ENCODE data around the gene NSG2.

NSG2 gene

DNA sequence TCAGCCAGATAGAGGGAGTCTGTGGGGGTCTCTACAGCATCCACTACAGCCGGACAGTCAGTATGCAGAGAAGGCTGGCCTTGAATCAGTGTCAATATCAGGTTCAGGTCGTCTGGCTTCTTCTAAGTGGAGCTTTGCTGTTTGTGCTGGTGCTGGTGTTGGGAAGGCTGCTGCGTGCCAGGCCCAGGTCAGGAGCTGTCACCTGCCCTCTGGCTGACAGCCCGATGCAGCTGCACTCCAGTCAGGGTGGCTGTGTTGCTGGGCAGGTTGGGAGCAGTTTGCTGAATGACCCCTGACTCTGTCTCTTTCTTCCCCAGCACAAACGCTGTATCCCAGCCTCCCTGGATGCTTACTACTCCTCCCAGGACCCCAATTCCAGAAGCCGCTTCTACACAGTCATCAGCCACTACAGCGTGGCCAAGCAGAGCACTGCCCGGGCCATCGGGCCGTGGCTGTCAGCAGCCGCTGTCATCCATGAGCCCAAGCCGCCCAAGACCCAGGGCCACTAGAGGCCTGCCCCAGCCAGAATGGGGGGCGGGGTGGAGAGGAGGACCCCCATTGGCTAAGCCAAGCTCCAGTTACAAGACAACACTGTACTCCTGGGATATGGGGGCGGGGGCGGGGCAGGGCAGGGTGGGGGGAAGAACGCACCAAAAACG lies 61.6 kb downstream of the NSG2 start:
- Mint-ChIP-seq H3K4me1 (ENCODE audit: low read depth) (no peaks in the 10 kb centered on the region), H3K27me3 (no peaks in the 10 kb centered on the region), H3K9me3 (ENCODE audit: low read depth) (no peaks in the 10 kb centered on the region), H3K4me3 (no peak overlapping the region), H3K36me3 (no peaks in the 10 kb centered on the region), H3K27ac (no peak overlapping the region)

DNA sequence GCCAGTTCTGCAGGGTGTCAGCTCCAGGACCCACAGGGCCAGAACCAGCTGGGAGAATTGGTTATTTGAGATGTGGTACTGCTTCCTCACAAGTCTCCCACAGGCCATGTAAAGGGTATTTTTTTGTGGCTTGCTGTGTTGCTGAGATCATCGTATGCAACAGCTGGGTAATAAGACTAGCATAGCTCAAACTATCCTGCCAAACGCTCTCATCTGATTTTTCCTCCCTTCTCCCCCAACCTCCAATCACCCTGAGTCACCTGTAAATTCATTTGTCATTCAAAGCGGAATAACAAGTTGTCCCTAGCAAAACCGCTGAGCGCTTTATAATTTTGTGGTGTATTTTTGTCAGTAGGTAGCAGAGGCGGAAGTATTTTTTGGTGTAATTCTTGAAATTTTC lies 63.2 kb downstream of the NSG2 start:
- Mint-ChIP-seq H3K4me3 (no peak overlapping the region), H3K36me3 (no peaks in the 10 kb centered on the region), H3K9me3 (ENCODE audit: low read depth) (no peaks in the 10 kb centered on the region), H3K4me1 (ENCODE audit: low read depth) (no peaks in the 10 kb centered on the region), H3K27me3 (no peaks in the 10 kb centered on the region), H3K27ac (no peak overlapping the region)

DNA sequence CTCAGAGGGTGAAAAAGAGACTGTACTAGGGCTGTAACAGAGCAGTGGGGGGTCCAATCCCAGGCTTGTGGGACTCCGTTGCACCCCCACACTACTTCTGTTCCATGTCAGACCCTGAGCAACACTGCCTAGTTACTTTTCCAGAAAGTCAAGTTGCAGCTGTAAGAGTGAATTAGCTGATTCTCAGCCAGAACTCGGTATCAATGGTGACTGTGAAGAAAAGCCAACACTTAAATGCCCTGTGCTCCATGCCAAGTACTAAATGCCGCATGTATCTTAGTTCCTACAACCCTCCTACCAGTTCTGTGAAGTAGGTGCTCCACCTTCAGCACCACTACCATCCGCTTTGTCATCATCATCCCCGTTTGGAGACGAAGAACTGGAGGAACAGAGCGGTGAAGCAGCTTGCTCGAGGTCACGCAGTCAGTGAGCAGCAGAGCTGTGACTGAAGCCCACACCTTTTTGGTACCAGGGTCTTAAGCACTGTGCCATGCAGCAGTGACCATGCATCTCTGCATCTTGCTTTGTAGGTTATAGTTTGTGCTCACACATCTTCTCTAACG lies 64.3 kb downstream of the NSG2 start:
- Mint-ChIP-seq H3K36me3 (no peaks in the 10 kb centered on the region), H3K27ac (no peak overlapping the region), H3K9me3 (ENCODE audit: low read depth) (no peaks in the 10 kb centered on the region), H3K4me1 (ENCODE audit: low read depth) (no peaks in the 10 kb centered on the region), H3K4me3 (no peak overlapping the region), H3K27me3 (peaks cover 4% of the 10 kb centered on the region)

DNA sequence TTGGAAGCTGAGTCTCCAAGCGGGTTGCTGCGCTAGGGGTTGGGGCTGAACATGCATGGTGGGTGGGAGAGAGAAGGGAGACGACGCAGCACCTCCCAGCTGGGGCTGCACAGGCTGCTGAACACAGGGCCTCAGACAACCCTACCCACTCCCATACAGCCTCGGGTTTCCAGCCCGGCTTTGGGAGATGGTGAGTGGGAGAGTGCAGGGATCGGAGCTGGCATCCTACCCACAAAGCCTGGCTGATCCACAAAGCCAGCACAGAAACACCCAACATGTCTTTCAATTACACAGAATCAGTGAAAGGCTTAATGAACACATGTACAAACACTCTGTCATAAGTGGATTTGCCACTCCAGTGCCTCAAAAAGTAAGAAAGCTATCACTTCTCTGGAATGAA lies 64.8 kb downstream of the NSG2 start:
- Mint-ChIP-seq H3K27me3 (peaks cover 5% of the 10 kb centered on the region), H3K27ac (no peak overlapping the region), H3K4me3 (no peak overlapping the region), H3K9me3 (ENCODE audit: low read depth) (no peaks in the 10 kb centered on the region), H3K4me1 (ENCODE audit: low read depth) (no peaks in the 10 kb centered on the region), H3K36me3 (no peaks in the 10 kb centered on the region)

DNA sequence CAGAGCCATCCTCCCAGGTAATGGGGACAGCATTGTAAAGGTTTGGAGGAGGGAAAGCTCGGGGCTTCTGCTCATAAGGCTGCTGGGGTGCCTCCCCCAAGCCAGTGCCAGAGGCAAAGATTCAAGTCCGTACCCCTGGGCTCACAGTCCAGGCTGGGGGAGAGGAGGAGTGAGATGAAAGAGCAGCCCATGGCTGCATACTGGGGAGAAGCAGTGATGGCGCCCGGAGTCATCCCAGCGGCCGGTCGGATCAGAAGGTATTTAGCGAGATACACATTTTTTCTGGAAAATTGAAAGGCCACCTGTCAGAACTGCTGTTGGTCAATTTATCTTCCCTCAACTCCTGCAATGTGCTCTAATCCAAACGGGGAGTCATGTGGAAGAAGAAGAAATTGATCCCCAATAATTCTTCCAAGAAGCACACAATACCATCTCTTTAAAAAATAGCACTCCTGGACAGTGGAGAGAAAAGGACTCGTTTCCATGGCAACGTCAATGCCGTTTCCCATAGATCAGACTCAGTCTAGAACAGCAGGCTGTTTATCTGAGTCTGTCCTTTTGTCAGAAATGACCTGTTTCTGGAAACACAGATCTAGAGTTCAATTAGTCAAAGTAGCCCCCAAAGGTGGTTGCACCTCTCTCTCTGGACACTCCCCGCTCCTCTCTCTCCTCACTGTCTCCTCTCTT lies 65.9 kb downstream of the NSG2 start:
- Mint-ChIP-seq H3K27ac (no peak overlapping the region), H3K4me1 (ENCODE audit: low read depth) (no peaks in the 10 kb centered on the region), H3K4me3 (no peak overlapping the region), H3K36me3 (no peaks in the 10 kb centered on the region), H3K27me3 (peaks cover 5% of the 10 kb centered on the region), H3K9me3 (ENCODE audit: low read depth) (no peaks in the 10 kb centered on the region)

DNA sequence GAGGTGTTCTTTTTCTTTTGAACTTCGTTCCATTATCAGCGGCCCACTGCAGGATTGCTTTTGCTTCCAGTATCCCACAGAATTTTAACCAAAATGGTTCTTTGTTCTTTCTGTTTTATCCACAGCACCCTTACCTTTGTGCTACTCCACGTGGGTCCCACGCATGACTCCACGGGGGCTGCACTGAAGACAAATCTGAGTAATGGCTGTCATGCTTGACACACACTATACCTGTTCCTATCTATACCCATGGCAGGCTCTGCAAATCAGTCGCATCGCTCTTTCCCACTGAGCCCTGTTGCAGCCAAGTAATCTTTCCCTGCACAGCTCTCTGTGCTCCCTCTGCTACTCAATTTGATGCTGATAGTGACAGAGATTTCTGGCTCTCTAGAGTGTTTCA lies 69.7 kb downstream of the NSG2 start:
- Mint-ChIP-seq H3K27me3 (peaks cover 5% of the 10 kb centered on the region), H3K9me3 (ENCODE audit: low read depth) (no peaks in the 10 kb centered on the region), H3K27ac (no peak overlapping the region), H3K36me3 (no peaks in the 10 kb centered on the region), H3K4me3 (no peak overlapping the region), H3K4me1 (ENCODE audit: low read depth) (no peaks in the 10 kb centered on the region)

DNA sequence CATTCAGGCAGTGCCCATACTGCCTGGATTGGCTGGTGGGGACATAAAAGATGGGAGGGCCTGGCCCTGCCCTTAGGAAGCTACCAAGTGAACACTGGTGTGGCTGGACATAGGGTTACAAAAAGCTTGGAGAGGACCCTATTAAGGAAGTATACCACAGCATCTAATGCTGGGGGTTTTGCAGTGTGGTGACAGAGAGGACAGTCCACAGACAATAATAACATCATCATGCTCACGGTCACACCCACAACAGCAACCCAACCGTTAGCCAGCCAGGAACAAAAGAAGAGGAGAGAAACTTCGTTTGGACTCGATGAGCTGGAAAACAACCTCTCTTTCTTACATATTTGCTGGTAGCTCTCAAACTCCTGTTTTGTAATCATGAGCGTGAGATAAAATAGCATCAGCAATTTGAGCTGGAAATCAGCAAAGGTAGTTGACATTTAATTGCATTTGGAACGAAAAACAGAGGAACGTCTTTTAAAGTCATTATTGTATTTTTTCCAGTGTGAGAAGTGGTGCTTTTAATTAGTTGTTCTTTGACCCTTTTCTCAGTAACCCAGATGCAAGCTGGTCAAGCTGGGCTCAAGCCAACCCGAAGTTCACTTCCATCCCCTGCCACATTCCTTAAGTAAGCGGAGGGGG lies 73.4 kb downstream of the NSG2 start:
- Mint-ChIP-seq H3K27me3 (peaks cover 4% of the 10 kb centered on the region), H3K4me1 (ENCODE audit: low read depth) (no peaks in the 10 kb centered on the region), H3K4me3 (no peak overlapping the region), H3K36me3 (no peaks in the 10 kb centered on the region), H3K9me3 (ENCODE audit: low read depth) (no peaks in the 10 kb centered on the region), H3K27ac (no peak overlapping the region)

DNA sequence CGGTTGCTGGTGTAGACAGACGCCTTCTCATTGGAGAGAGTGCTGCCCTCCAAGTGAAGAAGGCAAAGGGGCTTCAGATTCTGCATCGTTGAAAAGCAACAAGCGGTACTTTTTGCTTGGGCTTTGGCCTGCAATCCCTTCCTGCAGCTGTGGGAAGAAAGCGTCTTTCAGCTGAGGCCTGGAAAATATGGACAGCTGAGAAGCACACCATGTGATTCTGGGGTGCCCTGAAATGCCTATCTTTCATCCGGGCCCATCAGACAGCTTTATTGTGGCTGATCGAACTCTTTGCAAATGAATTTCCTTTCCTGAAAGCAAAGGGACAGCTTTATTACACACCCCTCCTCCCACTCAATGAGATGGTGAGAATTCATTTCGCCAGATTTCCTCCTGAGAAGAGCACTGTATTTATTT lies 74.0 kb downstream of the NSG2 start:
- H3K4me1 Mint-ChIP-seq (ENCODE audit: low read depth) = no peaks in the 10 kb centered on the region
- no peaks in the 10 kb centered on the region for H3K9me3 Mint-ChIP-seq (ENCODE audit: low read depth)
- H3K36me3 Mint-ChIP-seq = no peaks in the 10 kb centered on the region
- no peak overlapping the region for H3K4me3 Mint-ChIP-seq
- peaks cover 3% of the 10 kb centered on the region for H3K27me3 Mint-ChIP-seq
- no peak overlapping the region for H3K27ac Mint-ChIP-seq

DNA sequence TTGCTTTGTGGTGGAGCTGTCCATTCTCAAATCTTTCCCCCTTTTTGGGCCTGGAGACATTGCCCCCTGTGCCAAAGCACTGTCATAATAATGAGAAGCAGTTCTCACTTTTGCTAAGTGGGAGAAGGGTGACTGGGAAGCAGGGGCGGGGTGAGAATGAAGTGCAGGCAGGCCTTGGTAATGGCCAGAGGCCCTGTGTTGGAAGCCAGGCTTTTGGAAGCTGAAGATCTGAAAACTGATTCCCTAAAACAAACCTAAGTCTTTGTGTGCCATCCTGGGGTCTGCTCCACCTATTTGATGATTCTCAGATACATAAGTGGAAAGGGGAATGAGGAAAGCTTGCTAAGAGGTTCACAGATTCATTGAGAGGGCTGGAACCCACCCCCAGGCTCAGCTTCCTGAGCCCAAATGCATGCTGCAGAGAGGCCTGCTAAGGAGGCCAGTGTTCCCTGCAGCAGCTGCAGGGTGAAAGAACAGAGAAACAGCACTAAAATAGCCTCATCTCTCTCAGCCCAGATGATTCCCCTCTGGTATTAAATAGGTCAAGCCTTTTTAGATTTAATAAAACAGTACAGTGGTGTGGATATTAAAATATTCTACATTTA lies 75.0 kb downstream of the NSG2 start:
- H3K4me1 Mint-ChIP-seq (ENCODE audit: low read depth) = no peaks in the 10 kb centered on the region
- H3K27me3 Mint-ChIP-seq = no peaks in the 10 kb centered on the region
- no peak overlapping the region for H3K27ac Mint-ChIP-seq
- H3K4me3 Mint-ChIP-seq = no peak overlapping the region
- no peaks in the 10 kb centered on the region for H3K9me3 Mint-ChIP-seq (ENCODE audit: low read depth)
- no peaks in the 10 kb centered on the region for H3K36me3 Mint-ChIP-seq

DNA sequence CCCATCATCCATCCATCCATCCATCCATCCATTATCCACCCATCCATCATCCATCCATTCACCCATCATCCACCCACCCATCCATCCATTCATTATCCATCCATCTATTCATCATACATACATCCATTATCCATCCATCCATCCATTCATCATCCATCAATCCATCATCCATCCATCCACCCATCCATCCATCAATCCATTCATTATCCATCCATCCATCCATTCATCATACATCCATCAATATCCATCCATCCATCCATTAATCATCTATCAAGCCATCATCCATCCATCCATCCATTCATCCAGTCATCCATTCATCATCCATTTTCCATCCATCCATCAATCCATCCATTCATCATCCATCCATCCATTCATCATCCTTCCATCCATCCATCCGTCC lies 89.0 kb downstream of the NSG2 start:
- Mint-ChIP-seq H3K36me3 (no peaks in the 10 kb centered on the region), H3K9me3 (ENCODE audit: low read depth) (no peaks in the 10 kb centered on the region), H3K27me3 (peaks cover 1% of the 10 kb centered on the region), H3K4me3 (no peak overlapping the region), H3K27ac (no peak overlapping the region), H3K4me1 (ENCODE audit: low read depth) (no peaks in the 10 kb centered on the region)

DNA sequence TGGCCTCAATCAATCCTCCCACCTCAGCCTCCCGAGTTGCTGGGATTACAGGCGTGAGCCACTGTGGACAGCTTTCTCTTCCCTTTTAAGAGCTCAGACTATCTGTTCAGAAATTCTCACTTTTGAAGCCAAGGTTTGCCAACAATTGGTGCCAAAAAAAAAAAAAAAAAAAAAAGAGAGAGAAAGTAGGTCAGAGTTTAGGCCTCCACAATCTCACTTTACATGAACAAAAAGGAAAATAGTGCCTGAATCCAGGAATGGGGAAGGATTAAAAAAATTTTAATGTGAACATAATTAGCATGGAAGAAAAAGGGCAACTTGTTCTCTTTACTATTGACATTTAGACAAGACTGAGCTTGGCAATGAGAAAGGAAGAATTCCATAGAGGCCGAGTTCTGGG lies 94.1 kb downstream of the NSG2 start:
- no peak overlapping the region for H3K27ac Mint-ChIP-seq
- H3K36me3 Mint-ChIP-seq = no peaks in the 10 kb centered on the region
- no peaks in the 10 kb centered on the region for H3K27me3 Mint-ChIP-seq
- no peak overlapping the region for H3K4me3 Mint-ChIP-seq
- H3K9me3 Mint-ChIP-seq (ENCODE audit: low read depth) = no peaks in the 10 kb centered on the region
- H3K4me1 Mint-ChIP-seq (ENCODE audit: low read depth) = no peaks in the 10 kb centered on the region

DNA sequence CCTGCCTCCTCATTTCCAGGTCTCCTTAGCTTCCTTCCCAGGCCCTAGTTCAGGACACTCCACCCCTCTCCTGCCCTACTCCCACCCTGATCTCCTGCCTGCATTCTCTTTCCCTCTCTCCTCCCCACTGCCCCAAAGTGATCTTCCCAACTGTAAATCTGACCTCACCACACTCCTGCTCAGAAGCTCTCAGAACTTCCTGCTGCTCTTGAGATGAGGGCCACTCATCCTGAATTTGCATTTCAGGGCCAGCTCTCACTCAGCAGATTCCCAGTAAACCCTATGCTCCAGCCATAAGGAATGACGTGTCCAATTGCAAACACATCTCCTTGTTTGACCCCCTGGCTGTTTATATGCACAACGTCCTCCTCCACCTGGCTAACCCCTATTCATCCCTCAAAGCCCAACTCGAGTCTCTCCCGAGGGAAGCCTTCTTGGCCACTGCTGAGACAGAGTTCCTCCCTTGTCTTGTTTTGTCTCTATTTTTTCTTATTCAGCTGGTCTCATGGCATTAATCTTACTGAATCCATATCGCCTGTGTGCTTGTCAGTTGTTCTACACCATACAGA lies 95.0 kb downstream of the NSG2 start:
- no peaks in the 10 kb centered on the region for H3K27me3 Mint-ChIP-seq
- no peaks in the 10 kb centered on the region for H3K36me3 Mint-ChIP-seq
- H3K9me3 Mint-ChIP-seq (ENCODE audit: low read depth) = no peaks in the 10 kb centered on the region
- no peak overlapping the region for H3K4me3 Mint-ChIP-seq
- H3K27ac Mint-ChIP-seq = no peak overlapping the region
- H3K4me1 Mint-ChIP-seq (ENCODE audit: low read depth) = no peaks in the 10 kb centered on the region

DNA sequence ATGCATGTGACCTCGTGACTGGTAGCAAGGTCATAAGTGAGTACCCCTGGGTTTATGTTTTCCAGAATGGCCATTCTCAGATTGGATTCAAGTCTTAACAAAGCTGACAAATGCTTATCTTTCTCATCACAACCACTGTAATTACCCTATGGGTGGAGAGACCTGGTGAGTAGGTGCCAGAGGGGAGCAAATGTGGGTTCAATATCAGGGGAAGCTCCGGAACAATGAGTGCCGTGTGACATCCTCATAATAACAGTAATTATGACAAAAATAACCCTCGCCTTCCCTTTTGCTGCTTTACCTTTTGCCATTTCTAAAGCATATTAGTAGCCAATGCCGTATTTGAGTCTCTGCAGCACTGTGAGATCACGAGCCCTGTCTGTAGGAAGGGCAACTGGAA lies 95.9 kb downstream of the NSG2 start:
- H3K27ac Mint-ChIP-seq = no peak overlapping the region
- no peak overlapping the region for H3K4me3 Mint-ChIP-seq
- H3K4me1 Mint-ChIP-seq (ENCODE audit: low read depth) = no peaks in the 10 kb centered on the region
- no peaks in the 10 kb centered on the region for H3K9me3 Mint-ChIP-seq (ENCODE audit: low read depth)
- H3K36me3 Mint-ChIP-seq = no peaks in the 10 kb centered on the region
- H3K27me3 Mint-ChIP-seq = peaks cover 4% of the 10 kb centered on the region

DNA sequence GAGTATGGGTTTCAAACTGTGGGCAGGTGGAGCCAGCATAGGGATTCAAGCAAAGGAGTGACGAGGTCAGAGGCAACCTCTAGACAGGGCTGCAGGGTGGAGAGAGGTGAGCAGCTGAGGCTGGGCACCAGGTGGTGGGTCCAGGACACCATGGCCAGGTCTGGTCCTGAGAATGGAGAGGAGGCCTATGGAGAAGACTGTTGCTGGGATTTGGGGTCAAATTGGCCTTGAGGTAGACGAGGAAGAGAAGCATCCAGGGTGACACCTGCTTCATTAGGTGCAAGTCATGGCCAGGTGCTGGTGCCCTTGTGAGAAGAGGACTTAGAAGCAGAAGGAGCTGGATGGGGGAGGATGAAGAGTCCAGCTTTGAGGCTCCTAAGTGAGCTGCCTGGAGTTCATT lies 99.6 kb downstream of the NSG2 start:
- Mint-ChIP-seq H3K27ac (no peak overlapping the region), H3K9me3 (ENCODE audit: low read depth) (no peaks in the 10 kb centered on the region), H3K4me1 (ENCODE audit: low read depth) (no peaks in the 10 kb centered on the region), H3K27me3 (peaks cover 8% of the 10 kb centered on the region), H3K36me3 (no peaks in the 10 kb centered on the region), H3K4me3 (no peak overlapping the region)

DNA sequence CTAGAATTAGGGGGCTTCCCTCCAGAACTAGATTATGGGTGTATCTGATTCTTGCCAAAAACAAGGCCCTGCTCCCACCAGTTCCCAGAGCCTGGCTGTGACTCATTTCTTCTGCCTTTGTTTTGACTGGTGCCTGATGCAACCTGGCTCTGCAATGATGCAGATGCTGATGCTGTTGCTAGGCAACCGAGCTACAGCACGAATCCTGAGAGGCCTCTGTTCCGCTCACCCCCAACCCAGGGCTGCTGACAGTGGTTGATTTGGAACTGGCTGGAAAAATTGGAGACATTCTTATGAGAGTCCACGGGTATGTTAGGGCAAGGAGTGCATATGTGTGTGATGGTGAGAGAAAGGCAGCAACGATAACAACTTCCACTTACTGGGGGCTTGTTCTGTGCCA lies 100.3 kb downstream of the NSG2 start:
- Mint-ChIP-seq H3K9me3 (ENCODE audit: low read depth) (no peaks in the 10 kb centered on the region), H3K4me1 (ENCODE audit: low read depth) (no peaks in the 10 kb centered on the region), H3K27me3 (peaks cover 8% of the 10 kb centered on the region), H3K27ac (no peak overlapping the region), H3K4me3 (no peak overlapping the region), H3K36me3 (no peaks in the 10 kb centered on the region)
